ENCODE measurements around the gene CD2.

Gene CD2

GRCh38 chr1:116748272-116748671, 6.0 kb upstream of the CD2 start:
- no peak overlapping the region for H3K4me2 ChIP-seq (ENCODE audit: low read length)
- no peaks in the 10 kb centered on the region for H3K36me3 ChIP-seq (ENCODE audit: control insufficient read depth, insufficient read depth, low read length)
- H3K79me2 ChIP-seq = no peaks in the 10 kb centered on the region
- no peaks in the 10 kb centered on the region for H3K4me1 ChIP-seq
- H3K9me3 ChIP-seq (ENCODE audit: control insufficient read depth, low read length) = no peaks in the 10 kb centered on the region
- no peak overlapping the region for H3K9ac ChIP-seq
- no peak overlapping the region for H2AFZ ChIP-seq
- H3K27ac ChIP-seq = no peak overlapping the region
- TF ChIP-seq, protein P1, sequence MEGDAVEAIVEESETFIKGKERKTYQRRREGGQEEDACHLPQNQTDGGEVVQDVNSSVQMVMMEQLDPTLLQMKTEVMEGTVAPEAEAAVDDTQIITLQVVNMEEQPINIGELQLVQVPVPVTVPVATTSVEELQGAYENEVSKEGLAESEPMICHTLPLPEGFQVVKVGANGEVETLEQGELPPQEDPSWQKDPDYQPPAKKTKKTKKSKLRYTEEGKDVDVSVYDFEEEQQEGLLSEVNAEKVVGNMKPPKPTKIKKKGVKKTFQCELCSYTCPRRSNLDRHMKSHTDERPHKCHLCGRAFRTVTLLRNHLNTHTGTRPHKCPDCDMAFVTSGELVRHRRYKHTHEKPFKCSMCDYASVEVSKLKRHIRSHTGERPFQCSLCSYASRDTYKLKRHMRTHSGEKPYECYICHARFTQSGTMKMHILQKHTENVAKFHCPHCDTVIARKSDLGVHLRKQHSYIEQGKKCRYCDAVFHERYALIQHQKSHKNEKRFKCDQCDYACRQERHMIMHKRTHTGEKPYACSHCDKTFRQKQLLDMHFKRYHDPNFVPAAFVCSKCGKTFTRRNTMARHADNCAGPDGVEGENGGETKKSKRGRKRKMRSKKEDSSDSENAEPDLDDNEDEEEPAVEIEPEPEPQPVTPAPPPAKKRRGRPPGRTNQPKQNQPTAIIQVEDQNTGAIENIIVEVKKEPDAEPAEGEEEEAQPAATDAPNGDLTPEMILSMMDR (IDR thresholded peaks at IDR 0.05) = no peak
- no peaks in the 10 kb centered on the region for H3K27me3 ChIP-seq (ENCODE audit: control insufficient read depth, insufficient read depth, low read length)
- H3K4me3 ChIP-seq (ENCODE audit: low read depth, low read length) = no peak overlapping the region

- Histone ChIP-seq H3K4me1 (no peaks in the 10 kb centered on the region), H3K4me2 (ENCODE audit: low read length) (no peak overlapping the region), H3K9ac (no peak overlapping the region), H2AFZ (no peak overlapping the region), H3K4me3 (ENCODE audit: low read depth, low read length) (no peak overlapping the region), H3K27me3 (ENCODE audit: control insufficient read depth, insufficient read depth, low read length) (no peaks in the 10 kb centered on the region), H3K9me3 (ENCODE audit: control insufficient read depth, low read length) (no peaks in the 10 kb centered on the region), H3K79me2 (no peaks in the 10 kb centered on the region), H3K27ac (no peak overlapping the region), H3K36me3 (ENCODE audit: control insufficient read depth, insufficient read depth, low read length) (no peaks in the 10 kb centered on the region)
- TF ChIP-seq, protein P1 (IDR thresholded peaks at IDR 0.05) = no peak
Observed at GRCh38 chr1:116751146-116751545, 3.1 kb upstream of the CD2 start.

DNA sequence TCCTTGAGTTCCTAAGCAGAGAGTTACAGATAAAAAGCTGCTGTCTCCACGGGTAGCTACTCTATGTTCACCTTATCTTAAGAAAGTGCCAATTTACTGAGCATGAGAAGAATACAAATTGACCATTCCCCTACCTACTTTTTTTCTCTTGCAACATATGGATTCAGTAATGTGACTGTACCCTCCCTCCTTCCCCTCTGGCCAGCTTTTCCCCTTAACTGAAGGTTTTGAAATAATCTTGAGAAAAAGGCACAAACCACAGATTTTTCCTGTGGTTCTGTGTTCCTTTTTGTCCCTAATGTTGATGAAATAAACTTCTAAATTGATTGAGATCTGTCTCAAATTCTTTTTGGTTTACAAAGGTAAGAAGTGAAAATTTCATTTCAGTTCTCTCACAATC, 2.6 kb upstream of the CD2 start:
- Histone ChIP-seq H3K27me3 (ENCODE audit: control insufficient read depth, insufficient read depth, low read length) (no peaks in the 10 kb centered on the region), H3K4me3 (ENCODE audit: low read depth, low read length) (no peak overlapping the region), H3K27ac (no peak overlapping the region), H3K79me2 (no peaks in the 10 kb centered on the region), H3K4me2 (ENCODE audit: low read length) (no peak overlapping the region), H2AFZ (no peak overlapping the region), H3K36me3 (ENCODE audit: control insufficient read depth, insufficient read depth, low read length) (no peaks in the 10 kb centered on the region), H3K4me1 (no peaks in the 10 kb centered on the region), H3K9ac (no peak overlapping the region), H3K9me3 (ENCODE audit: control insufficient read depth, low read length) (no peaks in the 10 kb centered on the region)
- TF ChIP-seq, protein P1 (IDR thresholded peaks at IDR 0.05) = no peak

DNA sequence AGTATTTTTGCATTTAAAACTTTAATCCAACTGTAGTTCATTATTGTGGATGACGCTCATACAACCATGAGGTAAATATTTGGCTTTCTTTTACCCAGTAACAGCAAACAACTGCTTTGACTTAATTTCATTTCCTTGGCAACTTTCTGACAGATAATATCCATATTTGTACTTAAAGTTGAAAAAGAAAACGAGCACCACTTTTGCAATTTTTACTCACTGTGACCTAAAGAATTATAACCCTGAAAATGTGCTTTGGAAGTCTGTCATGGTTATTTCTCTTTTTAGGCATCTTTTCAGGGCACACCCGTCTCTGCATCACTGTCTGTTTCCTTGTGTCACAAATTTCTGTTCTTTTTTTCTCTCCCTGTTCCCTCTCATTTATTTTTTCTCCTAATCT, 918 bp upstream of the CD2 start:
- no peaks in the 10 kb centered on the region for H3K27me3 ChIP-seq (ENCODE audit: control insufficient read depth, insufficient read depth, low read length)
- H2AFZ ChIP-seq = no peak overlapping the region
- no peak overlapping the region for H3K4me2 ChIP-seq (ENCODE audit: low read length)
- no peaks in the 10 kb centered on the region for H3K4me1 ChIP-seq
- H3K27ac ChIP-seq = no peak overlapping the region
- H3K4me3 ChIP-seq (ENCODE audit: low read depth, low read length) = no peak overlapping the region
- no peaks in the 10 kb centered on the region for H3K9me3 ChIP-seq (ENCODE audit: control insufficient read depth, low read length)
- H3K36me3 ChIP-seq (ENCODE audit: control insufficient read depth, insufficient read depth, low read length) = no peaks in the 10 kb centered on the region
- no peak overlapping the region for H3K9ac ChIP-seq
- H3K79me2 ChIP-seq = no peaks in the 10 kb centered on the region
- TF ChIP-seq, protein P1 (IDR thresholded peaks at IDR 0.05) = no peak

DNA sequence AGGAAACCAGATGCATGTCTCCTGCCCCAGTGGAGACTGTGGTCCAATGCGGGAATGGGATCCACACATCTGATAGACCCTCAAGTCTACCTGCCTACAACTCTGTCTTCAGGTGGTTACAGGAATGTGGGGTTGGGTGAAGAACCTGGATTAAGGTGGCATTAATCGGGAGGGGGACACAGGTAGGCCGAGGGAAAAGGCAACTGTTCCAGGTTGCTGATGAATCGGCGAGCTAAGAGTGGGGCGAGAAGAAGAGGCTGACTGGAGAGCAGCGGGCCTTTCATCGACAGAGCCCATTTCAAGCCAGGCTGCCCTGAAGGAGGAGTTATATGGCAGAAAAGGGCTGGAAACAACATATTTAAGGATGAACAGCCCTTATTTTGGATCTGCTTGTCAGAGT, 836 bp downstream of the CD2 start:
- H3K36me3 ChIP-seq (ENCODE audit: control insufficient read depth, insufficient read depth, low read length) = no peaks in the 10 kb centered on the region
- no peak overlapping the region for H3K4me3 ChIP-seq (ENCODE audit: low read depth, low read length)
- no peaks in the 10 kb centered on the region for H3K9me3 ChIP-seq (ENCODE audit: control insufficient read depth, low read length)
- no peaks in the 10 kb centered on the region for H3K79me2 ChIP-seq
- no peaks in the 10 kb centered on the region for H3K4me1 ChIP-seq
- no peaks in the 10 kb centered on the region for H3K27me3 ChIP-seq (ENCODE audit: control insufficient read depth, insufficient read depth, low read length)
- H3K27ac ChIP-seq = no peak overlapping the region
- no peak overlapping the region for H3K4me2 ChIP-seq (ENCODE audit: low read length)
- H2AFZ ChIP-seq = no peak overlapping the region
- TF ChIP-seq, protein P1 (IDR thresholded peaks at IDR 0.05) = no peak
- H3K9ac ChIP-seq = no peak overlapping the region
